CD4-positive, alpha-beta T cell (primary cell): ENCODE measurements around the gene CDH20. TPM values are rescaled to one million over a fixed set of nuclear protein-coding genes. Genes with fewer than 3 reads are reported as not detected.

Experiments
- ATAC-seq: fragments of 200-7000 bp; cut with Tn5 transposase; one replicate; pipeline ENCODE4 v1.10.0; 2022; ENCODE audit warnings: mild to moderate bottlenecking; ENCODE audit not compliant: poor library complexity
- CTCF ChIA-PET: fragments of 350-600 bp; sonication (Branson Sonifier 250); formaldehyde crosslinking; loops from one replicate; lab custom pipeline; 2021; ENCODE audit warnings: antibody characterized with exemption, inconsistent platforms; lab: Charles Lee
- POLR2A ChIA-PET: fragments of 350-600 bp; sonication (Branson Sonifier 250); formaldehyde crosslinking; loops from one replicate; lab custom pipeline; 2021; ENCODE audit warnings: antibody characterized with exemption, inconsistent platforms; lab: Charles Lee
- DNase-seq, 14 experiments: peaks; one replicate each; pipeline ENCODE4 v3.0.0-alpha.2; 2013 to 2020; ENCODE audit warnings: mixed read lengths in 2 of 14
- H3K27ac ChIP-seq, 2 donors: one replicate each; pipeline versions ENCODE4 v1.5.1 to v1.7.0; 2013; ENCODE audit warnings: low read length in 2 of 2, low read depth in 1 of 2, mild to moderate bottlenecking in 1 of 2
- H3K27me3 ChIP-seq, 2 experiments: 1 replicate in 1 of 2; 2 replicates in 1 of 2; pipeline versions ENCODE4 v1.6.1 to v1.7.0; 2013; ENCODE audit warnings: low read length in 2 of 2, control low read depth in 1 of 2, mild to moderate bottlenecking in 1 of 2, moderate library complexity in 1 of 2; ENCODE audit not compliant: insufficient read depth in 2 of 2, control insufficient read depth in 1 of 2
- H3K36me3 ChIP-seq: one replicate; pipeline ENCODE4 v1.6.1; 2013; ENCODE audit warnings: low read length, control low read depth; ENCODE audit not compliant: insufficient read depth
- H3K4me1 ChIP-seq: one replicate; pipeline ENCODE4 v1.6.1; 2013; ENCODE audit warnings: low read length, control low read depth; ENCODE audit not compliant: insufficient read depth
- H3K4me3 ChIP-seq: one replicate; pipeline ENCODE4 v1.5.1; 2013; ENCODE audit warnings: mild to moderate bottlenecking, low read length, moderate library complexity
- H3K9me3 ChIP-seq, 2 experiments: 1 replicate in 1 of 2; 2 replicates in 1 of 2; pipeline versions ENCODE4 v1.6.1 to v1.7.0; 2013; ENCODE audit warnings: low read length in 2 of 2, mild to moderate bottlenecking in 2 of 2, control low read depth in 1 of 2, moderate library complexity in 1 of 2; ENCODE audit not compliant: control insufficient read depth in 1 of 2, insufficient read depth in 1 of 2
- H3K27ac Mint-ChIP-seq: one replicate; pipeline ENCODE4 v1.8.0; 2020; ENCODE audit warnings: mixed read lengths
- H3K27me3 Mint-ChIP-seq: one replicate; pipeline ENCODE4 v1.8.0; 2021; ENCODE audit warnings: mixed read lengths
- H3K36me3 Mint-ChIP-seq: one replicate; pipeline ENCODE4 v1.8.0; 2021; ENCODE audit warnings: low read depth, mixed read lengths
- H3K4me1 Mint-ChIP-seq: one replicate; pipeline ENCODE4 v1.8.0; 2021; ENCODE audit warnings: low read depth, mixed read lengths
- H3K4me3 Mint-ChIP-seq: one replicate; pipeline ENCODE4 v1.8.0; 2020; ENCODE audit warnings: mild to moderate bottlenecking, mixed read lengths
- H3K9me3 Mint-ChIP-seq: one replicate; pipeline ENCODE4 v1.8.0; 2020; ENCODE audit warnings: mixed read lengths
- CTCF ChIP-seq: fragments of 200-600 bp; IDR thresholded peaks from one replicate; pipeline ENCODE4 v1.8.0; 2022; ENCODE audit warnings: antibody characterized with exemption, mild to moderate bottlenecking
- intact Hi-C, 2 experiments: fragments of 100-400 bp; cut with DNase I in 1 of 2; cut with micrococcal nuclease in 1 of 2; formaldehyde crosslinking; loops; one replicate each; pipeline versions ENCODE4 v1.15.1 to v1.9.0; 2023 to 2025; cut with DNase I, micrococcal nuclease
- total RNA-seq, 174 experiments: library from RNA in 2 of 174; stranded (reverse) in 2 of 174; gene quantifications; one replicate each; pipeline ENCODE4 v1.2.3 and lab custom pipeline; 2021 to 2026

CDH20 gene
- total RNA-seq, 2 experiments from 2014 or later, result 0.16 to 0.39 TPM

GRCh38 chr18:61543518-61543917, 210.3 kb downstream of the CDH20 start:
- Mint-ChIP-seq H3K36me3 (no peaks in the 10 kb centered on the region), H3K27me3 (peaks cover 9% of the 10 kb centered on the region), H3K27ac (no peak overlapping the region), H3K9me3 (no peaks in the 10 kb centered on the region), H3K4me3 (no peak overlapping the region), H3K4me1 (no peaks in the 10 kb centered on the region)
- H3K27me3 ChIP-seq, result no peaks in the 10 kb centered on the region
- H3K27ac ChIP-seq, result no peak overlapping the region
- no peak for TF ChIP-seq CTCF
- ATAC-seq, result no peak
- H3K4me3 ChIP-seq, result no peak overlapping the region
- intact Hi-C loops, result no loop called here
- DNase-seq, result no peak
- ChIA-PET POLR2A (no interaction called here), CTCF (no interaction called here)
- H3K9me3 ChIP-seq, result peaks cover 0 to 3% of the 10 kb centered on the region in 2 experiments
- no peaks in the 10 kb centered on the region for H3K4me1 ChIP-seq
- H3K36me3 ChIP-seq, result no peaks in the 10 kb centered on the region

- Mint-ChIP-seq H3K27ac (no peak overlapping the region), H3K27me3 (peaks cover 9% of the 10 kb centered on the region), H3K4me3 (no peak overlapping the region), H3K36me3 (no peaks in the 10 kb centered on the region), H3K4me1 (no peaks in the 10 kb centered on the region), H3K9me3 (no peaks in the 10 kb centered on the region)
- no peaks in the 10 kb centered on the region for H3K4me1 ChIP-seq
- H3K27ac ChIP-seq, result no peak overlapping the region
- no peak overlapping the region for H3K4me3 ChIP-seq
- POLR2A ChIA-PET, result no interaction called here
- CTCF ChIA-PET, result no interaction called here
- no peak for ATAC-seq
- TF ChIP-seq CTCF, result no peak
- intact Hi-C loops, result no loop called here
- H3K9me3 ChIP-seq, result peaks cover 0 to 3% of the 10 kb centered on the region in 2 experiments
- DNase-seq, result no peak
- no peaks in the 10 kb centered on the region for H3K27me3 ChIP-seq
- H3K36me3 ChIP-seq, result no peaks in the 10 kb centered on the region
Observed at GRCh38 chr18:61544178-61544577, 210.9 kb downstream of the CDH20 start.

- ChIA-PET POLR2A (no interaction called here), CTCF (no interaction called here)
- no peak for TF ChIP-seq CTCF
- intact Hi-C loops, result no loop called here
- Mint-ChIP-seq H3K4me1 (no peaks in the 10 kb centered on the region), H3K27me3 (peaks cover 9% of the 10 kb centered on the region), H3K36me3 (no peaks in the 10 kb centered on the region), H3K27ac (no peak overlapping the region), H3K4me3 (no peak overlapping the region), H3K9me3 (no peaks in the 10 kb centered on the region)
- H3K4me1 ChIP-seq, result no peaks in the 10 kb centered on the region
- H3K4me3 ChIP-seq, result no peak overlapping the region
- H3K27me3 ChIP-seq, result no peaks in the 10 kb centered on the region
- peaks cover 0 to 3% of the 10 kb centered on the region in 2 experiments for H3K9me3 ChIP-seq
- DNase-seq (no peak), ATAC-seq (no peak)
- H3K27ac ChIP-seq, result no peak overlapping the region
- H3K36me3 ChIP-seq, result no peaks in the 10 kb centered on the region
Observed at GRCh38 chr18:61545281-61546245, 212.3 kb downstream of the CDH20 start.
